GM12873 (cell line): ENCODE data around the gene SH3BGR.

Experiments
- TF ChIP-seq, protein P1 (sequence below): IDR thresholded peaks from 2 replicates; pipeline ENCODE4 v1.5.1; 2012; ENCODE audit warnings: low read depth, mild to moderate bottlenecking, moderate library complexity, low read length, control low read depth; ENCODE audit not compliant: insufficient read depth; ENCODE audit errors: missing control alignments

Gene SH3BGR

DNA sequence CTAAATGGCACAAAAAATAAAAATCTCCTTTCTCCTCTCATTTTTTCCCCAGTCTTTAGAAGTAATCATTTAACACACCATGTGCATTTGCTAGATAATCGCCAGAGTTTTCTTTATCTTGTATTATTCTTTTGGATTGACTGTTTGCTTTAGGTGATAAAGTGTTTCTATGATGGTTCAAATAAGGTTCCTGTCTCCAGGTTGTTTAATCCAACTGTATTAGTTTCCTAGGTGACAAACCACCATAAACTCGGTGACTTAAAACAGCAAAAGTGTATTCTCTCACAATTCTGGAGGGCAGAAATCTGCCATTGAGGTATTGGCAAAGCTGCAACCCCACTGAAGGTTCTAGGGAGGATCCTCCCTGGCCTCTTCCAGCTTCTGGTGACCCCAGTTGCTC, 109.4 kb downstream of the SH3BGR start:
- TF ChIP-seq, protein P1, sequence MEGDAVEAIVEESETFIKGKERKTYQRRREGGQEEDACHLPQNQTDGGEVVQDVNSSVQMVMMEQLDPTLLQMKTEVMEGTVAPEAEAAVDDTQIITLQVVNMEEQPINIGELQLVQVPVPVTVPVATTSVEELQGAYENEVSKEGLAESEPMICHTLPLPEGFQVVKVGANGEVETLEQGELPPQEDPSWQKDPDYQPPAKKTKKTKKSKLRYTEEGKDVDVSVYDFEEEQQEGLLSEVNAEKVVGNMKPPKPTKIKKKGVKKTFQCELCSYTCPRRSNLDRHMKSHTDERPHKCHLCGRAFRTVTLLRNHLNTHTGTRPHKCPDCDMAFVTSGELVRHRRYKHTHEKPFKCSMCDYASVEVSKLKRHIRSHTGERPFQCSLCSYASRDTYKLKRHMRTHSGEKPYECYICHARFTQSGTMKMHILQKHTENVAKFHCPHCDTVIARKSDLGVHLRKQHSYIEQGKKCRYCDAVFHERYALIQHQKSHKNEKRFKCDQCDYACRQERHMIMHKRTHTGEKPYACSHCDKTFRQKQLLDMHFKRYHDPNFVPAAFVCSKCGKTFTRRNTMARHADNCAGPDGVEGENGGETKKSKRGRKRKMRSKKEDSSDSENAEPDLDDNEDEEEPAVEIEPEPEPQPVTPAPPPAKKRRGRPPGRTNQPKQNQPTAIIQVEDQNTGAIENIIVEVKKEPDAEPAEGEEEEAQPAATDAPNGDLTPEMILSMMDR = no peak

DNA sequence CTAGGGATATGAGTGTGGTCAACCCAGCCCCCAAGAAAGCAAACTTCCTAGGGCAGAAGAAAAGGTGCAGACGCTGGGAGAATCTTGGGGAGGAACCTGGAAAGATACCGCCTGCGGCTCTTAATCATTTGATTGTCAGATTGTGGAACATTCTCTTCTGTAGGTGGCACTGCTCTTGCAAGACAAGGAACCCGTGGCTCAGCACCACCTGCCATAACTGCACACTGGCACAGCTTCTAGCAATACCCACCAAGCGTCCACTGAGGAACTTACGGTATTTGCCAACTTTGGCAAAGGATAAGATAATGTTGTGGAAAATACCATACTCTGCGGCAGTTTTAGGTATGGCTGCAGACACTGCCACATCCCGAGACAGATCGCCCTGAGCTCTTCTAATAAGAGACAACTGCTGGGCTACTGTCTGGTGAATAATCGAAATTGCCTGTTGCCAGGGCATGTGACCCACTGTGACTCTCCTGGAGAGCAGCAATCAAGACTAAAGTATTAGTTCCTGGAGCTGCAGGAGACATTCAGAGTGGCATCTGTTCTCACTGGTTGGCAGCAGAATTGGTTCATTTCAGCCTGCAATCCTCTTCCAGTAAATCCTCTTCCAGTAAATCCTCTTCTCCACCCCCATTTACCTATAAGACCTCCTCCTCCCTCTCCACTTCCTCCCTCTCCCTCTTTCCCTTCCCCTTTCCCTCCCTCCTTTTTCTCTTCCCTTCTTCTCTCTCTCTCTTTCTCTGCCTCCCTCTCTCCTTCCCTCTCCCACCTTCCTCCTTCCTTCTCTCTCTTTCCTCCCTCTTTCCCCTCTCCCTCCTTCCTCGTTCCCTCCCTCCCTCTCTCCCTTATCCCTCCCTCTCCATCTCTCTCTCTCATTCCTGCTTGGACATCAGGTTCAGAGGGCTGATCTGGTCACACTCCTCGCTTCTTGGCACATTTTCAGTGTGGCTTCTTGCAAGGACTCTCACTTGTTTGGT, 111.3 kb downstream of the SH3BGR start:
- TF ChIP-seq, protein P1 = no peak

GRCh38 chr21:39564200-39564599, 112.4 kb downstream of the SH3BGR start:
- TF ChIP-seq, protein P1 = no peak
